H9 (cell line): ENCODE results near the gene XIAP. TPM values are rescaled to one million over a fixed set of nuclear protein-coding genes. Genes with fewer than 3 reads are reported as not detected.

ENCODE experiments used
- DNase-seq: peaks from one replicate; pipeline ENCODE4 v3.0.0-alpha.2; 2017
- H2AFZ ChIP-seq: one replicate; pipeline ENCODE4 v1.6.1; 2013; ENCODE audit warnings: mild to moderate bottlenecking, low read length, control low read depth, moderate library complexity
- H2AK5ac ChIP-seq: 2 replicates; pipeline ENCODE4 v1.6.1; 2013; ENCODE audit warnings: low read length, control low read depth, mixed read lengths; ENCODE audit not compliant: insufficient read length
- H2BK120ac ChIP-seq: one replicate; pipeline ENCODE4 v1.6.1; 2013; ENCODE audit warnings: low read depth, mild to moderate bottlenecking, low read length, control low read depth, inconsistent platforms; ENCODE audit not compliant: poor library complexity, severe bottlenecking
- H2BK12ac ChIP-seq: 2 replicates; pipeline ENCODE4 v1.6.1; 2013; ENCODE audit warnings: low read length, control low read depth, mixed read lengths, low read depth; ENCODE audit not compliant: insufficient read length
- H2BK15ac ChIP-seq: 2 replicates; pipeline ENCODE4 v1.6.1; 2013; ENCODE audit warnings: low read depth, low read length, control low read depth
- H2BK20ac ChIP-seq: one replicate; pipeline ENCODE4 v1.6.1; 2013; ENCODE audit warnings: low read depth, mild to moderate bottlenecking, low read length, control low read depth, inconsistent platforms; ENCODE audit not compliant: poor library complexity, severe bottlenecking
- H2BK5ac ChIP-seq: 2 replicates; pipeline ENCODE4 v1.6.1; 2013; ENCODE audit warnings: low read length, control low read depth, mixed read lengths; ENCODE audit not compliant: insufficient read length
- H3K14ac ChIP-seq: 2 replicates; pipeline ENCODE4 v1.6.1; 2013; ENCODE audit warnings: low read length, control low read depth; ENCODE audit not compliant: insufficient read depth
- H3K18ac ChIP-seq: 2 replicates; pipeline ENCODE4 v1.6.1; 2013; ENCODE audit warnings: low read depth, mild to moderate bottlenecking, mixed read lengths, low read length, control low read depth; ENCODE audit not compliant: insufficient read length
- H3K23ac ChIP-seq: 2 replicates; pipeline ENCODE4 v1.6.1; 2013; ENCODE audit warnings: low read length, control low read depth, mixed read lengths, low read depth; ENCODE audit not compliant: insufficient read length
- H3K23me2 ChIP-seq: 2 replicates; pipeline ENCODE4 v1.6.1; 2013; ENCODE audit warnings: low read depth, mild to moderate bottlenecking, mixed read lengths, low read length, control low read depth; ENCODE audit not compliant: insufficient read length, poor library complexity, severe bottlenecking
- H3K27ac ChIP-seq: 2 replicates; pipeline ENCODE4 v1.5.1; 2013; ENCODE audit warnings: low read length, control low read depth, mixed read lengths, low read depth; ENCODE audit not compliant: insufficient read length
- H3K27me3 ChIP-seq: 2 replicates; pipeline ENCODE4 v1.6.1; 2013; ENCODE audit warnings: low read length, control low read depth, inconsistent platforms; ENCODE audit not compliant: insufficient read depth
- H3K4ac ChIP-seq: 2 replicates; pipeline ENCODE4 v1.6.1; 2013; ENCODE audit warnings: low read depth, mild to moderate bottlenecking, control low read depth, inconsistent platforms, low read length, moderate library complexity
- H3K4me1 ChIP-seq: 2 replicates; pipeline ENCODE4 v1.6.1; 2013; ENCODE audit warnings: low read length, control low read depth, inconsistent platforms; ENCODE audit not compliant: insufficient read depth
- H3K4me2 ChIP-seq: 2 replicates; pipeline ENCODE4 v1.6.1; 2013; ENCODE audit warnings: low read length, control low read depth, mixed read lengths; ENCODE audit not compliant: insufficient read length, insufficient read depth
- H3K56ac ChIP-seq: 2 replicates; pipeline ENCODE4 v1.6.1; 2013; ENCODE audit warnings: low read depth, mild to moderate bottlenecking, mixed read lengths, low read length, control low read depth; ENCODE audit not compliant: insufficient read length
- H3K79me1 ChIP-seq: 2 replicates; pipeline ENCODE4 v1.6.1; 2013; ENCODE audit warnings: low read depth, mild to moderate bottlenecking, moderate library complexity, low read length, control low read depth, inconsistent platforms; ENCODE audit not compliant: insufficient read depth, poor library complexity, severe bottlenecking
- H3K79me2 ChIP-seq: 2 replicates; pipeline ENCODE4 v1.6.1; 2013; ENCODE audit warnings: low read length, control low read depth, inconsistent platforms; ENCODE audit not compliant: insufficient read depth
- H3K9ac ChIP-seq: 2 replicates; pipeline ENCODE4 v1.6.1; 2013; ENCODE audit warnings: low read length, control low read depth, mixed read lengths; ENCODE audit not compliant: insufficient read length; ENCODE audit errors: extremely low read depth
- H3K9me3 ChIP-seq: one replicate; pipeline ENCODE4 v1.6.1; 2013; ENCODE audit warnings: low read depth, low read length, inconsistent platforms; ENCODE audit not compliant: control insufficient read depth
- H3T11ph ChIP-seq: one replicate; pipeline ENCODE4 v1.6.1; 2013; ENCODE audit warnings: mild to moderate bottlenecking, low read length, control low read depth, inconsistent platforms
- H4K20me1 ChIP-seq: one replicate; pipeline ENCODE4 v1.6.1; 2013; ENCODE audit not compliant: control insufficient read depth, insufficient read length, insufficient read depth
- H4K5ac ChIP-seq: 2 replicates; pipeline ENCODE4 v1.6.1; 2013; ENCODE audit warnings: low read depth, mild to moderate bottlenecking, mixed read lengths, low read length, control low read depth; ENCODE audit not compliant: insufficient read length
- H4K8ac ChIP-seq: replicated peaks from 2 replicates; pipeline ENCODE4 v1.6.1; 2013; ENCODE audit warnings: low read length, control low read depth, mixed read lengths, low read depth; ENCODE audit not compliant: insufficient read length
- H4K91ac ChIP-seq: 2 replicates; pipeline ENCODE4 v1.6.1; 2013; ENCODE audit warnings: low read depth, mild to moderate bottlenecking, moderate library complexity, mixed read lengths, low read length, control low read depth; ENCODE audit not compliant: insufficient read length
- H3K27ac Mint-ChIP-seq, 3 experiments: 2 replicates in 2 of 3; 3 replicates in 1 of 3; pipeline ENCODE4 v1.8.0; 2020 to 2021; ENCODE audit warnings: mixed read lengths in 3 of 3, mild to moderate bottlenecking in 1 of 3, moderate library complexity in 1 of 3
- H3K27me3 Mint-ChIP-seq: 2 replicates; pipeline ENCODE4 v1.8.0; 2021; ENCODE audit warnings: low read depth, mild to moderate bottlenecking, moderate library complexity, mixed read lengths
- H3K36me3 Mint-ChIP-seq, 3 experiments: 2 replicates in 2 of 3; 3 replicates in 1 of 3; pipeline ENCODE4 v1.8.0; 2020 to 2021; ENCODE audit warnings: low read depth in 3 of 3, mixed read lengths in 3 of 3; ENCODE audit not compliant: insufficient read depth in 1 of 3
- H3K4me1 Mint-ChIP-seq, 2 experiments: 2 replicates each; pipeline ENCODE4 v1.8.0; 2020; ENCODE audit warnings: mixed read lengths in 2 of 2
- H3K4me3 Mint-ChIP-seq, 2 experiments: 2 replicates in 1 of 2; 3 replicates in 1 of 2; pipeline ENCODE4 v1.8.0; 2020 to 2021; ENCODE audit warnings: mild to moderate bottlenecking in 2 of 2, mixed read lengths in 2 of 2, moderate library complexity in 1 of 2
- H3K9me3 Mint-ChIP-seq, 2 experiments: 2 replicates in 1 of 2; 3 replicates in 1 of 2; pipeline ENCODE4 v1.8.0; 2020; ENCODE audit warnings: mild to moderate bottlenecking in 2 of 2, mixed read lengths in 2 of 2, moderate library complexity in 1 of 2
- WGBS: extraction: QIAGEN DNeasy Blood & Tissue Kit; methylation state at CpG from one replicate; pipeline ENCODE4 v1.1.7; 2013; ENCODE audit warnings: missing lambda C conversion rate, low lambda C conversion rate, mixed read lengths; ENCODE audit not compliant: insufficient read length; ENCODE audit errors: extremely low coverage; 5-methylcytosine and 5-hydroxymethylcytosine counted together
- total RNA-seq: library from RNA; stranded (reverse); gene quantifications from 2 replicates; pipeline ENCODE4 v1.2.1, GENCODE V29; 2021
- TF ChIP-seq, protein P1 (sequence below): fragments of 200-600 bp; sonication (generic); conservative IDR thresholded peaks from 3 replicates; pipeline ENCODE4 v1.8.0; 2021; ENCODE audit warnings: antibody characterized with exemption, mild to moderate bottlenecking

XIAP gene
- total RNA-seq, 1 experiment from 2014 or later, result 40.5 TPM

DNA sequence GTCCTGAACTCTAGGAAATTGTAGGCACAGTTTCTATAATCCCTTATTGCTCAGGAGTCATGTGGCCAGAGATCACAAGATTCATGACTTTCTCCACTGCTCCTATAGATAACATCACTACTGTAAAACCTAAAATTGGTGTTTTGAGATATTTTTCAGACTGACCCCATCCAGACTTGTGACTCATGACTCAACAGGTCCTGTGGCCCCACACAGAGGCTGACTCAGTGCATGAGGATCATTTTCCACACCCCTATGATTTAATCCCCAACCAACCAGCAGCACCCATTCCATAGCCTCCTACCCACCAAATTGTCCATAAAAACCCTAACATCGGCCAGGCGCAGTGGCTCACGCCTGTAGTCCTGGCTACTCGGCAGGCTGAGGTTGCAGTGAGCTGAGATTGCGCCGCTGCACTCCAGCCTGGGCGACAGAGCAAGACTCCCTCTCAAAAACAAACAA lies 13.2 kb upstream of the XIAP start:
- no peak overlapping the region; a peak in 1 of 7 replicates for H3K27ac Mint-ChIP-seq

More for the DNA sequence above, 13.2 kb upstream of the XIAP start:
- no CpG with 5 or more reads among the region's 7 CpGs for WGBS
- DNase-seq, result no peak
- Histone ChIP-seq H3K4ac (no peak overlapping the region), H4K91ac (no peak overlapping the region), H3K79me2 (no peaks in the 10 kb centered on the region), H3K14ac (no peak overlapping the region), H4K8ac (no peak overlapping the region), H3K56ac (no peak overlapping the region), H2BK12ac (no peak overlapping the region), H3K27ac (no peak overlapping the region), H3K9me3 (no peaks in the 10 kb centered on the region), H3K4me1 (no peaks in the 10 kb centered on the region), H2BK20ac (no peak overlapping the region), H2BK5ac (no peak overlapping the region), H3K23ac (no peak overlapping the region), H3K9ac (no peak overlapping the region), H3K18ac (no peak overlapping the region), H4K20me1 (no peaks in the 10 kb centered on the region), H3K4me2 (no peak overlapping the region), H3T11ph (no peak overlapping the region), H2BK120ac (no peak overlapping the region), H2AFZ (no peak overlapping the region), H2AK5ac (no peak overlapping the region), H3K79me1 (no peaks in the 10 kb centered on the region), H3K27me3 (no peaks in the 10 kb centered on the region), H2BK15ac (no peak overlapping the region), H4K5ac (no peak overlapping the region), H3K23me2 (no peaks in the 10 kb centered on the region)
- H3K4me1 Mint-ChIP-seq, result peaks cover 0 to 3% of the 10 kb centered on the region in 2 experiments; a peak in 1 of 4 replicates
- peaks cover 7 to 56% of the 10 kb centered on the region in 2 experiments; a peak in 3 of 5 replicates for H3K9me3 Mint-ChIP-seq
- H3K36me3 Mint-ChIP-seq, result peaks cover 0 to 1% (median 0%) of the 10 kb centered on the region in 3 experiments; a peak in 1 of 7 replicates
- H3K27me3 Mint-ChIP-seq, result peaks cover 2% of the 10 kb centered on the region
- no peak overlapping the region for H3K4me3 Mint-ChIP-seq
- TF ChIP-seq, protein P1, sequence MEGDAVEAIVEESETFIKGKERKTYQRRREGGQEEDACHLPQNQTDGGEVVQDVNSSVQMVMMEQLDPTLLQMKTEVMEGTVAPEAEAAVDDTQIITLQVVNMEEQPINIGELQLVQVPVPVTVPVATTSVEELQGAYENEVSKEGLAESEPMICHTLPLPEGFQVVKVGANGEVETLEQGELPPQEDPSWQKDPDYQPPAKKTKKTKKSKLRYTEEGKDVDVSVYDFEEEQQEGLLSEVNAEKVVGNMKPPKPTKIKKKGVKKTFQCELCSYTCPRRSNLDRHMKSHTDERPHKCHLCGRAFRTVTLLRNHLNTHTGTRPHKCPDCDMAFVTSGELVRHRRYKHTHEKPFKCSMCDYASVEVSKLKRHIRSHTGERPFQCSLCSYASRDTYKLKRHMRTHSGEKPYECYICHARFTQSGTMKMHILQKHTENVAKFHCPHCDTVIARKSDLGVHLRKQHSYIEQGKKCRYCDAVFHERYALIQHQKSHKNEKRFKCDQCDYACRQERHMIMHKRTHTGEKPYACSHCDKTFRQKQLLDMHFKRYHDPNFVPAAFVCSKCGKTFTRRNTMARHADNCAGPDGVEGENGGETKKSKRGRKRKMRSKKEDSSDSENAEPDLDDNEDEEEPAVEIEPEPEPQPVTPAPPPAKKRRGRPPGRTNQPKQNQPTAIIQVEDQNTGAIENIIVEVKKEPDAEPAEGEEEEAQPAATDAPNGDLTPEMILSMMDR, result no peak
